NB4 (cell line): ENCODE measurements around the gene PTX3.

ENCODE experiments used
- DNase-seq: peaks from one replicate; pipeline ENCODE4 v3.0.0; 2010; ENCODE audit warnings: low read depth
- H3K4me3 ChIP-seq: one replicate; pipeline ENCODE4 v1.5.1; 2011; ENCODE audit warnings: mild to moderate bottlenecking, low read depth, low read length, moderate library complexity
- CTCF ChIP-seq: IDR thresholded peaks from one replicate; pipeline ENCODE4 v1.5.1; 2012; ENCODE audit warnings: low read depth, low read length
- MAX ChIP-seq: IDR thresholded peaks from 2 replicates; pipeline ENCODE4 v1.6.1; 2011; ENCODE audit warnings: low read depth, low read length
- MYC ChIP-seq: IDR thresholded peaks from 2 replicates; pipeline ENCODE4 v1.6.1; 2011; ENCODE audit warnings: low read depth, low read length
- POLR2A ChIP-seq: IDR thresholded peaks from 2 replicates; pipeline ENCODE4 v1.6.1; 2011; ENCODE audit warnings: mild to moderate bottlenecking; ENCODE audit not compliant: insufficient read length; ENCODE audit errors: extremely low read depth

PTX3 gene

GRCh38 chr3:157428853-157429252 is 7.8 kb upstream of the PTX3 start:
- peak; percentile 33 for DNase-seq
- TF ChIP-seq POLR2A: no peak
- TF ChIP-seq MAX: no peak
- no peak for TF ChIP-seq CTCF
- TF ChIP-seq MYC: no peak
- H3K4me3 ChIP-seq: no peak overlapping the region

GRCh38 chr3:157429708-157430107 is 6.9 kb upstream of the PTX3 start:
- DNase-seq: peak; percentile 18

GRCh38 chr3:157438194-157438730 is 1.6 kb downstream of the PTX3 start:
- DNase-seq: no peak
- TF ChIP-seq POLR2A: no peak
- TF ChIP-seq CTCF: no peak
- TF ChIP-seq MYC: no peak
- TF ChIP-seq MAX: no peak
- H3K4me3 ChIP-seq: peak overlapping the region; percentile 55

More at GRCh38 chr3:157429708-157430107, 6.9 kb upstream of the PTX3 start:
- TF ChIP-seq MAX (no peak), POLR2A (no peak), MYC (no peak), CTCF (no peak)
- H3K4me3 ChIP-seq: no peak overlapping the region

GRCh38 chr3:157441102-157441624 is 4.5 kb downstream of the PTX3 start:
- no peak overlapping the region for H3K4me3 ChIP-seq
- no peak for TF ChIP-seq MAX
- TF ChIP-seq MYC: no peak
- TF ChIP-seq POLR2A: no peak
- no peak for TF ChIP-seq CTCF
- DNase-seq: no peak

- DNase-seq: peak; percentile 40
- no peak overlapping the region for H3K4me3 ChIP-seq
- TF ChIP-seq MYC: no peak
- TF ChIP-seq CTCF: no peak
- no peak for TF ChIP-seq POLR2A
- no peak for TF ChIP-seq MAX
Observed at GRCh38 chr3:157442729-157443128, 6.1 kb downstream of the PTX3 start.
